Keratinocyte (primary cell): ENCODE results near the gene SPTSSA. TPM values are rescaled to one million over a fixed set of nuclear protein-coding genes. Genes with fewer than 3 reads are reported as not detected.
A peak's percentile ranks its signal among the peaks of the same experiment; 100 is the strongest.

Experiments
- DNase-seq: peaks from one replicate; pipeline ENCODE4 v3.0.0-alpha.2; 2011; ENCODE audit warnings: low read depth, missing footprints, low spot score
- FAIRE-seq: peaks from 2 replicates; lab custom pipeline; 2011; peaks lifted over from hg19 to GRCh38; lab: Jason Lieb, UNC
- H2AFZ ChIP-seq: 2 replicates; pipeline ENCODE4 v1.6.0; 2012; ENCODE audit warnings: low read length, control low read depth, inconsistent platforms; ENCODE audit not compliant: control insufficient read depth
- H3K27ac ChIP-seq: 2 replicates; pipeline ENCODE4 v1.5.1; 2011; ENCODE audit warnings: low read length; ENCODE audit not compliant: control insufficient read depth, insufficient read depth
- H3K27me3 ChIP-seq: 3 replicates; pipeline ENCODE4 v1.6.0; 2011; ENCODE audit warnings: low read length; ENCODE audit not compliant: control insufficient read depth, insufficient read depth; ENCODE audit errors: extremely low read depth
- H3K36me3 ChIP-seq, 2 experiments: 2 replicates in 1 of 2; 3 replicates in 1 of 2; pipeline ENCODE4 v1.5.1; 2011; ENCODE audit warnings: low read length in 2 of 2, mild to moderate bottlenecking in 1 of 2; ENCODE audit not compliant: control insufficient read depth in 2 of 2, insufficient read depth in 2 of 2; ENCODE audit errors: extremely low read depth in 1 of 2
- H3K4me1 ChIP-seq: 3 replicates; pipeline ENCODE4 v1.5.1; 2011; ENCODE audit warnings: low read length; ENCODE audit not compliant: control insufficient read depth, insufficient read depth; ENCODE audit errors: extremely low read depth
- H3K4me2 ChIP-seq: 3 replicates; pipeline ENCODE4 v1.6.0; 2011; ENCODE audit warnings: low read depth, low read length; ENCODE audit not compliant: control insufficient read depth, insufficient read depth; ENCODE audit errors: extremely low read depth
- H3K4me3 ChIP-seq, 3 experiments: fragments of 200-600 bp in 1 of 3; sonication (generic) in 1 of 3; 2 replicates in 2 of 3; 3 replicates in 1 of 3; pipeline ENCODE4 v1.5.1; 2011 to 2016; ENCODE audit warnings: low read length in 3 of 3, mild to moderate bottlenecking in 3 of 3, control low read depth in 2 of 3, inconsistent platforms in 1 of 3, low read depth in 1 of 3, mixed read lengths in 1 of 3, mixed run types in 1 of 3, moderate library complexity in 1 of 3; ENCODE audit not compliant: control insufficient read depth in 2 of 3, insufficient read depth in 2 of 3; ENCODE audit errors: extremely low read depth in 1 of 3
- H3K79me2 ChIP-seq: 2 replicates; pipeline ENCODE4 v1.6.0; 2012; ENCODE audit warnings: low read length; ENCODE audit not compliant: control insufficient read depth, insufficient read depth
- H3K9ac ChIP-seq: 3 replicates; pipeline ENCODE4 v1.6.0; 2011; ENCODE audit warnings: low read length; ENCODE audit not compliant: control insufficient read depth, insufficient read depth; ENCODE audit errors: extremely low read depth
- H3K9me1 ChIP-seq: 3 replicates; pipeline ENCODE4 v1.6.0; 2011; ENCODE audit warnings: low read length; ENCODE audit not compliant: control insufficient read depth, insufficient read depth; ENCODE audit errors: extremely low read depth
- H3K9me3 ChIP-seq: 2 replicates; pipeline ENCODE4 v1.5.1; 2012; ENCODE audit warnings: low read depth, low read length; ENCODE audit not compliant: control insufficient read depth
- H4K20me1 ChIP-seq: 3 replicates; pipeline ENCODE4 v1.6.0; 2011; ENCODE audit warnings: low read length; ENCODE audit not compliant: control insufficient read depth, insufficient read depth; ENCODE audit errors: extremely low read depth
- EZH2 ChIP-seq: IDR thresholded peaks from one replicate; pipeline ENCODE4 v1.6.1; 2012; ENCODE audit warnings: inconsistent platforms, mild to moderate bottlenecking, low read length, moderate library complexity
- dilution Hi-C: fragments of 300-500 bp; cut with MboI; formaldehyde crosslinking; loops from one replicate; pipeline ENCODE4 v1.7.0; 2020; ENCODE audit warnings: low sequenced_read_pairs; ENCODE audit not compliant: extremely low pct_ligation_motif_present
- polyA plus RNA-seq, 5 experiments: library from polyadenylated mRNA; depleted of rRNA in 3 of 5; stranded (reverse) in 3 of 5; stranded (forward) in 1 of 5; unstranded in 1 of 5; fragments of >200 nt; gene quantifications; 1 replicate in 1 of 5; 2 replicates in 3 of 5; 3 replicates in 1 of 5; pipeline versions ENCODE4 v1.2.1 to v1.2.3, GENCODE V29; 2011 to 2012; ENCODE audit warnings: missing spikeins in 2 of 5, low read depth in 1 of 5, low replicate concordance in 1 of 5
- TF ChIP-seq, protein P1 (sequence below), 3 experiments: IDR thresholded peaks in 1 of 3; conservative IDR thresholded peaks in 1 of 3; optimal IDR thresholded peaks in 1 of 3; 2 replicates in 2 of 3; 3 replicates in 1 of 3; pipeline versions ENCODE3 to v1.5.1; 2011; ENCODE audit warnings: low read length in 3 of 3, mild to moderate bottlenecking in 3 of 3, moderate library complexity in 2 of 3, control low read depth in 1 of 3, inconsistent platforms in 1 of 3; ENCODE audit not compliant: insufficient read depth in 2 of 3; ENCODE audit errors: extremely low read depth in 1 of 3

The SPTSSA gene
- polyA plus RNA-seq, 1 donor (not counting 4 experiments of a cell fraction or from before 2014, with no cell fraction given) = 43.9 TPM

DNA sequence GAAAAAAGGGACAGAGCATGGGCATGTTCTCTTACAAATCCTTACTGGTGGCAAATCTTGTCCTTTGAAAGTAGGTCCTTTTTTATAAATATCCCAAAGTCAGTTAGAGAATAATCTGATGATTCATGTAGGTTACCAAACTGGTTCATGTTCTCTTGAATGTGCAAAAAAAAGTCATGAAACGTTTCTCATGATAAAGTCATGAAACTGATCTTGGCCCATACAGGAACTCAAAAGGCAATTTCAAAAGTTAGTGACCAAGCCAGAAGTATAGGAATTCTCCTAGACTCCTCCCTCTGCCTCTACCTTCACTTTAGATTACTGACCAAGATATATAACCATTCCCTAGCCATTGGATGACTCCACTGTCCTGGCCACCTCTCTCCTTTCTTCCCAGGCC is 27.3 kb upstream of the SPTSSA start:
- Histone ChIP-seq H3K9ac (no peak overlapping the region), H3K79me2 (no peaks in the 10 kb centered on the region), H3K27ac (no peak overlapping the region), H3K36me3 (no peaks in the 10 kb centered on the region), H4K20me1 (no peaks in the 10 kb centered on the region), H3K4me2 (peak overlapping the region; percentile 6), H3K9me3 (no peaks in the 10 kb centered on the region), H3K4me3 (no peak overlapping the region), H3K4me1 (peaks cover 9% of the 10 kb centered on the region), H2AFZ (peak overlapping the region; percentile 2), H3K27me3 (no peaks in the 10 kb centered on the region), H3K9me1 (no peaks in the 10 kb centered on the region)
- dilution Hi-C loops = no loop called here
- peak; percentile 20 for FAIRE-seq
- TF ChIP-seq, protein P1, sequence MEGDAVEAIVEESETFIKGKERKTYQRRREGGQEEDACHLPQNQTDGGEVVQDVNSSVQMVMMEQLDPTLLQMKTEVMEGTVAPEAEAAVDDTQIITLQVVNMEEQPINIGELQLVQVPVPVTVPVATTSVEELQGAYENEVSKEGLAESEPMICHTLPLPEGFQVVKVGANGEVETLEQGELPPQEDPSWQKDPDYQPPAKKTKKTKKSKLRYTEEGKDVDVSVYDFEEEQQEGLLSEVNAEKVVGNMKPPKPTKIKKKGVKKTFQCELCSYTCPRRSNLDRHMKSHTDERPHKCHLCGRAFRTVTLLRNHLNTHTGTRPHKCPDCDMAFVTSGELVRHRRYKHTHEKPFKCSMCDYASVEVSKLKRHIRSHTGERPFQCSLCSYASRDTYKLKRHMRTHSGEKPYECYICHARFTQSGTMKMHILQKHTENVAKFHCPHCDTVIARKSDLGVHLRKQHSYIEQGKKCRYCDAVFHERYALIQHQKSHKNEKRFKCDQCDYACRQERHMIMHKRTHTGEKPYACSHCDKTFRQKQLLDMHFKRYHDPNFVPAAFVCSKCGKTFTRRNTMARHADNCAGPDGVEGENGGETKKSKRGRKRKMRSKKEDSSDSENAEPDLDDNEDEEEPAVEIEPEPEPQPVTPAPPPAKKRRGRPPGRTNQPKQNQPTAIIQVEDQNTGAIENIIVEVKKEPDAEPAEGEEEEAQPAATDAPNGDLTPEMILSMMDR (optimal IDR thresholded peaks at IDR 0.05 in 1 of 3, IDR thresholded peaks at IDR 0.05 in 1 of 3, conservative IDR thresholded peaks at IDR 0.05 in 1 of 3; ENCODE audit: extremely low read depth in 1 of 3, insufficient read depth in 2 of 3, low read length in 3 of 3) = no peak
- no peak for TF ChIP-seq EZH2
- DNase-seq = no peak

DNA sequence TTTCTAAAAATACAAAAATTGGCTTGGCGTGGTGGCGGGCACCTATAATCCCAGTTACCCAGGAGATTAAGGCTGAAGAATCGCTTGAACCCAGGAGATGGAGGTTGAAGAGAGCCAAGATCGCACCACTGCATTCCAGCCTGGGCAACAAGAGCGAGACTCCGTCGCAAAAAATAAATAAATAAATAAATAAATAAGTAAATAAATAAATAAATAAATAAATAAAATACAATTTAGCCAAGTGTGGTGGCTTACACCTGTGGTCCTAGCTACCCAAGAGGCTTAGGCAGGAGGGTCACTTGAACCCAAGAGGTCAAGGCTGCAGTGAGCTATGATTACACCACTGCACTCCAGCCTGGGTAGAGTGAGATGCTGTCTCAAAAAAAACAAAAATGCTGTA is 26.5 kb upstream of the SPTSSA start:
- H3K9me1 ChIP-seq = no peaks in the 10 kb centered on the region
- no peak overlapping the region for H3K27ac ChIP-seq
- no peaks in the 10 kb centered on the region for H3K27me3 ChIP-seq
- no peaks in the 10 kb centered on the region for H3K79me2 ChIP-seq
- no peak for TF ChIP-seq EZH2
- TF ChIP-seq, protein P1 (optimal IDR thresholded peaks at IDR 0.05 in 1 of 3, IDR thresholded peaks at IDR 0.05 in 1 of 3, conservative IDR thresholded peaks at IDR 0.05 in 1 of 3; ENCODE audit: extremely low read depth in 1 of 3, insufficient read depth in 2 of 3, low read length in 3 of 3) = no peak
- H3K4me1 ChIP-seq = peaks cover 9% of the 10 kb centered on the region
- no peak overlapping the region for H2AFZ ChIP-seq
- H3K9ac ChIP-seq = no peak overlapping the region
- H3K36me3 ChIP-seq = no peaks in the 10 kb centered on the region
- DNase-seq (no peak), FAIRE-seq (no peak)
- H4K20me1 ChIP-seq = no peaks in the 10 kb centered on the region
- no peaks in the 10 kb centered on the region for H3K9me3 ChIP-seq
- dilution Hi-C loops = no loop called here
- H3K4me2 ChIP-seq = no peak overlapping the region
- no peak overlapping the region for H3K4me3 ChIP-seq
